COLO668 (cell line): Measurements from ENCODE around the gene TRIM10.
"Not testable (repeated sequence)": the region's sequence is repeated elsewhere in the genome, so short reads cannot be mapped to it uniquely, and the experiment has no call there.

Experiments
- DNase-seq: peaks from one replicate; lab custom pipeline; 2025; ENCODE audit not compliant: unreplicated experiment; lab: John Stamatoyannopoulos, UW

TRIM10 gene

DNA sequence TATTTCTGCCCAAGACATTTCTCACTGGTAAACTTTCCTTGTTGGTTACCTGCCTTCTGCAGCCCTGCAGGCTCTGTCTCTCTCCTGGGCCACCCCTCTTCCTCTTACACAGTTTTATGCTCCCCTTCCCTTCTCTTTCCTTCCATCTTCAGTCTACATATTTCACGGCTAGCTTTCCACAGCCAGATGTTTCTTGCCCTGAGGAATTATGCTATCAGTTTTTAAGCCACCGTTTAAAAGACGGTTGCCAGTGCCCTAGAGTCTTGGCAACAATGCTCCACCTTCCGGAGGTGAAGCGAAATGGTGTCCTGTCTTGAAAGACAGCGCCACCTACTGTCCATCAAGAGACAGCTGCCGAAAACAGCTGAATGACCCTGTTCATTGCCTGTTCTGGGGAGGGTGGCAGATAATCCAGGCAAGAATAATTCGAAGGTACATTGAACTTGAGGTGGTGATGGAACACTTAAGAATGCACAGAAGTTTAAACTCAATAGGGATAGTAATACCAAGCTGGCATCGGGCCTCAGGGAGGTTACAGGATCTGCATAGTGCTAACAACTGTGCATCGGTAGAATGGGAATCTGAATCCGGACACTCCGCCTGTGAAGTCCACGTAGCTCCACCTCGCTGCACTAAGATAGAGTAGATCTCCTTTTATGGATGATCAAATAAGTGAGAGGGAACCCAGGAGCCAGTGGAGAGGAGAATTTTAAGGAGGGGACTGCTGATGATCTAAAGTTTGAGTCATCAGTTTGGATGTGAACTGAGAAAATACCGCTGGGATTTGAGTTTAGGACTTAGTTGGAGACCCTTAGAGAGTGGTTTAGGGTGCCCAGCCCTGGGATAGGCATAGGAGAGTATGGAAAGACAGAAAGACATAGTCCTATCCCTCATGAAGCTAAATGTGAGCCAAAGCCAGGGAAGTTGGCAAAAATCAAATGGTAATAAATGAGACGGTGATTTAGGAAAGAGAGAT, 29.8 kb downstream of the TRIM10 start:
- DNase-seq: peak; percentile 19

DNA sequence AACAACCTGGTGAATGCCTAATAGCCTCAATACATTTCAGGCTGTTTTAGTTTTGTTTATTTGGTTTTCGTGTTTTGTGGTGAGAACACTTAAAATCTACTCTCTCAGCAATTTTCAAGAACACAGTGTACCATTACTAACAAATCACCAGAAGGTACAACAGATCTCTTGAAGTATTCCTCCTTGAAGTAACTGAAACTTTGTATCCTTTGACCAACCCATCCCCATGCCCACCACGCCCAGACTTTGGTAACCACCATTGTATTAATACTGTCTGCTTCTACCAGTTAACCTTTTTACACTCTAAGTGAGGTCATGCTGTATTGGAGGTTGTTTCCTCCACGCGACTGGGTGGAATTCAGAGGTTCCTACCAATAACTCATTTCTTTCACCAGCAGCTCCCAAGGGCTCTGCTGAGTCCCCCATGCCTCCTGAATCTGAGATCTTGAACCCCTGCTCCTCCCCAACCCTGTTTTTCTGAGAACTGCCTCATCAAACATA, 30.8 kb downstream of the TRIM10 start:
- no peak for DNase-seq

GRCh38 chr6:30129265-30130178, 31.5 kb downstream of the TRIM10 start:
- DNase-seq: no peak

GRCh38 chr6:30127238-30128093, 33.5 kb downstream of the TRIM10 start:
- no peak for DNase-seq

GRCh38 chr6:30122515-30122914, 38.5 kb downstream of the TRIM10 start:
- DNase-seq: no peak

DNA sequence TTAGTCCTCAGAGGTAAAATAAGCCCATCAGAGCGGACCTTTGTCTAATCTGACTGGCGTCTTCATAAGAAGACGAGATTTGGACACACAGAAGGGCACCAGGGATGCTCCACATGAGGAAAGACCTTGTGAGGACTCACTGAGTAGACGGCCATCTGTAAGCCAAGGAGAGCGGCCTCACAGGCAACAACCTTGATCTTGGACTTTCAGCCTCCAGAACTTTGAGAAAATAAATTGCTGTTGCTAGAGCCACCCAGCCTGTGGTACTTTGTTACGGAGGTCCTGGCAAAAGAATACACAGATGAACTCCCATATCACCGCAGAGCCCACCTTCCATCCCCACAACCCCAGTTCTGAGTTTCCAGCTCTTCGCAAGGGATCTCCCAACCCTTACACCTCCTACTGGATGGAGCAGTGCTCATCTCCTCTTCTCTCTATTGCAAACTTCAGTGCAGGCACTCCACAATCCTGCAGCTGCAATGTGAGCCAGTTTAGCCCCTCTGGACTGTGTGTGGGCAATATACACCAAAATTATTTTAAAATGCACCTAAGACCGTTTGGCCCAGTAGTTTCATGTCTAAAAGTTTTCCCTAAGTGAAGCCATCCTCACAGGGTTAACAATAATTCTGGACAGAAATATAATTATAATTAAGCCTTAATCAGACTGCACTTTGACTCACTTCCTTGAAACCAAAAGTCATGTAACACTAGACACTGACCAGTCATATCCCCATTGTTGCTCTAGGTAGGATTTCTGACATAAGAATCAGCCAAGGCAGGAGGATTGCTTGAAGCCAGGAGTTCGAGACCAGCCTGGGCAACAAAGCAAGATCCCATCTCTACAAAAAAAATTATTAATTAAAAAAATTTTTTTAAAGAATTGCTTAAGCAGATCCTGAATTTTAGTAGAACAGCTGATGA, 39.3 kb downstream of the TRIM10 start:
- DNase-seq: no peak

GRCh38 chr6:30118691-30119090, 42.3 kb downstream of the TRIM10 start:
- not testable (repeated sequence) for DNase-seq

DNA sequence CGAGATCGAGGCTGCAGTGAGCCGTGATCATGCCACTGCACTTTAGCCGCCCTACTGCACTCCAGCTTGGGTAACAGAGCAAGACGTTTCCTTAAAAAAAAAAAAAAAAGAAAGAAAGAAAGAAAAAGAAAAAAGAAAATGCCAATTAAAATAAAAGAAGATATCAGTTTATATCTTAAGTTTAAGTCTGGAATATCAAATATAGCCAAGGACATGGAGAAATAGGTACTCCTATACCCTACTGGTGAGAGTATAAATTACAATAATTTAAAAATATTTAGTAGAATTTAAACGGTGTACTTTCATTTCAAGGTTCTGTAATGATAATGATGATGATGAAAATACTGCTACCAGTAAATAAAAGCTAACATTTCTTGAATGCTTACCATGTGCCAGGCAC, 44.3 kb downstream of the TRIM10 start:
- no peak for DNase-seq

GRCh38 chr6:30113841-30114240, 47.2 kb downstream of the TRIM10 start:
- DNase-seq: no peak

GRCh38 chr6:30113003-30113759, 47.8 kb downstream of the TRIM10 start, which contains the start of gene TRIM31:
TSS of gene TRIM31 (minus strand) at chr6:30113090. CDS start at chr6:30112805, 285 bp downstream.
- no peak for DNase-seq

DNA sequence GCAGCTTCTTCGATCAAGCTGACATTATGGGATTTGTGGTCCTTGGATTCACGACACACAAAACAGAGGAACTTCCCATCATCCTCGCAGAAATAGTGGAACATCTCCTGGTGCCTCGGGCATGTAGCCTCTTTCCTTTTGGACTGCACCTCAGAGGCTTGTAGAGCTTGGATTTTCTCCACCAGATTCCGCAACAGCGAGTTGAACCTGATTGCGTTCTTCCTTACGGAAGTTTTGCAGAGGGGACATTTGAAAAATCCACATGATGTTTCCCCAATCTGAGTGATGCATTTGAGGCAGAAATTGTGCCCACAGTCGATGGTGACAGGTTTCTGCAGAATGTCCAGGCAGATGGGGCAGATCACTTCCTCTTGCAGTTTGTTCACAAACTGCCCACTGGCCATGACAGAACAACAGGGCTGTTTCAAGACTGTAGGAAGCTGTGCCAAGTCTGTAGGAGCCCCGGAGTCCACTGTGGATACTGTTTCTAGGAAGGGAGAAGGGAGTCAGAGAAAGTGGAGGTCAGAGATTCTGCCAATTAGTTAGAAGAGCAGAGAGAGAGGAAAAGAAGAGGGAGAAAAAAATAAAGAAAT, 48.5 kb downstream of the TRIM10 start:
- no peak for DNase-seq

GRCh38 chr6:30111266-30111856, 49.6 kb downstream of the TRIM10 start:
- no peak for DNase-seq

- no peak for DNase-seq
Measured at GRCh38 chr6:30104661-30105060, 56.4 kb downstream of the TRIM10 start.

GRCh38 chr6:30103872-30104179, 57.2 kb downstream of the TRIM10 start:
- no peak for DNase-seq

GRCh38 chr6:30102970-30103871, 57.8 kb downstream of the TRIM10 start:
- peak; percentile 62 for DNase-seq

- no peak for DNase-seq
Measured at GRCh38 chr6:30102414-30102969, 58.5 kb downstream of the TRIM10 start.
